Ascending aorta (tissue), 2 donors: ENCODE results near the gene SLC15A1. TPM values are rescaled to one million over a fixed set of nuclear protein-coding genes. Genes with fewer than 3 reads are reported as not detected.

Source experiments
- DNase-seq, 2 donors: peaks; one replicate each; pipeline ENCODE4 v3.0.0-alpha.2; 2019; ENCODE audit warnings: low spot score in 2 of 2
- H3K27ac ChIP-seq, 2 donors: fragments of 200-600 bp; sonication (generic); one replicate each; pipeline ENCODE4 v1.5.1; 2016 to 2017; ENCODE audit warnings: mild to moderate bottlenecking in 1 of 2
- H3K27me3 ChIP-seq: fragments of 200-600 bp; sonication (generic); one replicate; pipeline ENCODE4 v1.5.1; 2017
- H3K36me3 ChIP-seq, 2 donors: fragments of 200-600 bp; sonication (generic); one replicate each; pipeline ENCODE4 v1.5.1; 2016
- H3K4me1 ChIP-seq, 2 donors: fragments of 200-600 bp; sonication (generic); one replicate each; pipeline ENCODE4 v1.5.1; 2016 to 2017; ENCODE audit warnings: mild to moderate bottlenecking in 1 of 2
- H3K4me3 ChIP-seq, 2 donors: fragments of 200-600 bp; sonication (generic); one replicate each; pipeline ENCODE4 v1.5.1; 2016 to 2017; ENCODE audit warnings: mild to moderate bottlenecking in 1 of 2
- H3K9me3 ChIP-seq, 2 donors: fragments of 200-600 bp; sonication (generic); one replicate each; pipeline ENCODE4 v1.5.1; 2016
- intact Hi-C: fragments of 100-400 bp; cut with DNase I; formaldehyde crosslinking; loops from one replicate; pipeline ENCODE4 v1.15.1; 2023
- total RNA-seq: library from RNA; depleted of rRNA; stranded (reverse); fragments of >200 nt; gene quantifications from one replicate; pipeline ENCODE4 v1.1.0, GENCODE V29; 2016
- TF ChIP-seq, protein P1 (sequence below), 3 experiments: fragments of 200-600 bp in 2 of 3; fragments of 450-650 bp in 1 of 3; sonication (generic) in 2 of 3; IDR thresholded peaks; one replicate each; pipeline ENCODE4 v1.5.1; 2016 to 2019; ENCODE audit warnings: antibody characterized with exemption in 3 of 3, mild to moderate bottlenecking in 1 of 3, moderate library complexity in 1 of 3

Gene SLC15A1
- total RNA-seq, 1 donor from 2014 or later, result not detected

DNA sequence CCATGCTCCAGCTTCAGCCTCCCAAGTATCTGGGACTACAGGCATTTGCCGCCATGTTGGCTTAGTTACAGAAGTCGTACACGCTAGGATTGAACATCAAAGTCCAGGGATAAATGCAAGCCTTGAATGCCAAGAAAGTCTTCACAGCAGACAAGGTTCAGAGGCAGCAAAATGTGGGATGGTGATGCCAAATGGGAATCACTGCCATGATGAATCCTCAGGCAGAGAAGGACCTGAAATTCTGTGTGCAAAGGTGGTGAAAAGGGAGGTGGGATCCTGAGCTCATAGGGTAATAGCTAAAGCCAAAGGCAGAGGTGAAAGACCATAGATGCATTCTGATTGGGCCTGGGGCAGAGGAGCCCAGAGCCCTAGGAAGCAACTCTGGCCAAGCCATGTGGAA lies 96.2 kb downstream of the SLC15A1 start:
- Histone ChIP-seq H3K27ac (no peak overlapping the region), H3K27me3 (no peaks in the 10 kb centered on the region), H3K9me3 (no peaks in the 10 kb centered on the region), H3K4me3 (no peak overlapping the region), H3K4me1 (no peaks in the 10 kb centered on the region), H3K36me3 (no peaks in the 10 kb centered on the region)
- no peak for DNase-seq
- intact Hi-C loops, result no loop called here
- TF ChIP-seq, protein P1, sequence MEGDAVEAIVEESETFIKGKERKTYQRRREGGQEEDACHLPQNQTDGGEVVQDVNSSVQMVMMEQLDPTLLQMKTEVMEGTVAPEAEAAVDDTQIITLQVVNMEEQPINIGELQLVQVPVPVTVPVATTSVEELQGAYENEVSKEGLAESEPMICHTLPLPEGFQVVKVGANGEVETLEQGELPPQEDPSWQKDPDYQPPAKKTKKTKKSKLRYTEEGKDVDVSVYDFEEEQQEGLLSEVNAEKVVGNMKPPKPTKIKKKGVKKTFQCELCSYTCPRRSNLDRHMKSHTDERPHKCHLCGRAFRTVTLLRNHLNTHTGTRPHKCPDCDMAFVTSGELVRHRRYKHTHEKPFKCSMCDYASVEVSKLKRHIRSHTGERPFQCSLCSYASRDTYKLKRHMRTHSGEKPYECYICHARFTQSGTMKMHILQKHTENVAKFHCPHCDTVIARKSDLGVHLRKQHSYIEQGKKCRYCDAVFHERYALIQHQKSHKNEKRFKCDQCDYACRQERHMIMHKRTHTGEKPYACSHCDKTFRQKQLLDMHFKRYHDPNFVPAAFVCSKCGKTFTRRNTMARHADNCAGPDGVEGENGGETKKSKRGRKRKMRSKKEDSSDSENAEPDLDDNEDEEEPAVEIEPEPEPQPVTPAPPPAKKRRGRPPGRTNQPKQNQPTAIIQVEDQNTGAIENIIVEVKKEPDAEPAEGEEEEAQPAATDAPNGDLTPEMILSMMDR (IDR thresholded peaks at IDR 0.05), result no peak

DNA sequence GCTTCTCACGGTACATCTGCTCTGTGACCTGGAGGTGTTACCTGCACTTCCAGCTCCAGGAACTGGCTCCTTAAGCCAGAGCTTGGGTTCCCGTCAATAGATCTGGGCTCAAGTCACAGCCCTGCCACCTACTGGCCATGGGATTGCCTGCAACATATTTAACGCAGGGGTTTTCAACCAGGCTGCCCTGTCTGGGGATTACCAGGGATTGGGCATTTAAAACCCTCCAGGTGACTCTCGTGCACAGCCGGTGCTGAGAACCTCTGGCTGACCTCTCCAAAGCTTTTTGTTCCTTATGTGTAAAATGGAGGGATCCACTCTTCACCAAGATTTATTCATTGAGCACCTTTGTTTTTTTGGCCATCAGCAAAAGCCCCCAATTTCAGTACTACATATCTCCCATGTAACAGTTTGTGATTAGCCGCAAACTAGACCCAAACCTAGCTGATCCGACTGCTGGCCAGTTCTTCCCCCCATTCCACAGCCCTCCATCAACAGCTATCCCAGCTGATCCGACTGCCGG lies 98.9 kb downstream of the SLC15A1 start:
- Histone ChIP-seq H3K4me1 (no peaks in the 10 kb centered on the region), H3K9me3 (no peaks in the 10 kb centered on the region), H3K27ac (no peak overlapping the region), H3K4me3 (no peak overlapping the region), H3K27me3 (no peaks in the 10 kb centered on the region), H3K36me3 (no peaks in the 10 kb centered on the region)
- intact Hi-C loops, result loop anchor here (1.0 kb wide), 1 partner anchor 208 kb away; no protein-coding TSS in a partner anchor
- TF ChIP-seq, protein P1 (IDR thresholded peaks at IDR 0.05), result peak; percentile 70 to 90 (median 84)
- DNase-seq, result peak in 1 of 2 donors; percentile 84

DNA sequence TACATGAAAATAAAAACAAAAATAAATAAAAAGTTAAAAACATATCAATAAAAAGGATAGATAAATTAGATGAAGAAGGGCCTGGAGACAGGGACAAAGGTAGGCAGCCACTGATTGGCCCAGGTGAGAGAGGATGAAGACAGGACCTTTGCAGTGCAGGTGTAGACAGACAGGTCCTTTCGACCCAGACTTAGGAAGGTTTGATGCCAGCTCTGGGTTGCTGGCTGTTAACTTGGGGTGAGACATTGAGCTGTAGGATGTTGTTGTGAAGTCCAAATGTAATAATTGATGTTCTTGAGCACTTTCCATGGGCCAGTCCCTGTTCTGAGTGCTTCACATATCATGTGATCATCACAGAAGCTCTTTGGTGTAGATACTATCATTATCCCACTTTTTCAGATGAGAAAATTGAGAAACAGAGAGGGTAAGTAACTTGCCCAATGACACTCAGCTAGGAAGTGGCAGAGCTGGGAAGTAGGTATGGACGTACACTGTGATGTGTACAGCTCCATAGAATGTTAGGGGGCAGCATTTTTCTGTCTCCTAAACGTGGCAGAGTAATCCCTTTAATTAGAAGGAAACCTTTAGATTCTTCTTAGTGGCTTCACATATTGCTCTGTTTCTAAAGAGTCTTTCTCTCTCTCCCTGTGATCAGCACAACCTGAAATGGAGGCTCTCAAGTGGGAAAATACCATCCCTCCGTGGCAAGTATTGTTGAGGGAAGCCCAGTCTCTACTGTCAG lies 99.6 kb downstream of the SLC15A1 start:
- intact Hi-C loops, result loop anchor here (1.0 kb wide), 1 partner anchor 208 kb away; no protein-coding TSS in a partner anchor
- H3K27ac ChIP-seq, result no peak overlapping the region
- no peak overlapping the region for H3K4me3 ChIP-seq
- no peaks in the 10 kb centered on the region for H3K27me3 ChIP-seq
- H3K9me3 ChIP-seq, result no peaks in the 10 kb centered on the region
- TF ChIP-seq, protein P1 (IDR thresholded peaks at IDR 0.05), result no peak
- H3K4me1 ChIP-seq, result no peaks in the 10 kb centered on the region
- DNase-seq, result no peak
- H3K36me3 ChIP-seq, result no peaks in the 10 kb centered on the region

DNA sequence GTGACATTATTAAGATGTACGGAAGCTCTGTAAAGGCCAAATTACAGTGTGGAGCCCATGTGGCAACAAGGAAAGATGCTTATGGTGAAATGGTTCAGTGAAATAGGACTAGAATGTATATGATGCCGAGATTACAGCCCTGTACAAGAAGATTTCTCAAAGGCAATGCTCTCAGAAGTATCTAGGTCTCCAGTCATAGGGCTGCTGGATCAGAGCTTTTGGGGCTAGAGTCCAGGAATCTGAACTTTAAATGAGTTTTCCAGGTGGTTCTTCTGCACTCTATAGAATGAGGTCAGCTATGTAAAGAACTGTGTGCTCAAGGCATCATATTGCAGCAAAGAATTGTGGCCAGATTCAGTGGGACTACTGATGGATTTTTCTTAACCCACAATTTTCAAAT lies 100.2 kb downstream of the SLC15A1 start:
- no peaks in the 10 kb centered on the region for H3K27me3 ChIP-seq
- no peak for DNase-seq
- intact Hi-C loops, result no loop called here
- TF ChIP-seq, protein P1 (IDR thresholded peaks at IDR 0.05), result no peak
- no peaks in the 10 kb centered on the region for H3K4me1 ChIP-seq
- H3K9me3 ChIP-seq, result no peaks in the 10 kb centered on the region
- H3K4me3 ChIP-seq, result no peak overlapping the region
- H3K27ac ChIP-seq, result no peak overlapping the region
- no peaks in the 10 kb centered on the region for H3K36me3 ChIP-seq

DNA sequence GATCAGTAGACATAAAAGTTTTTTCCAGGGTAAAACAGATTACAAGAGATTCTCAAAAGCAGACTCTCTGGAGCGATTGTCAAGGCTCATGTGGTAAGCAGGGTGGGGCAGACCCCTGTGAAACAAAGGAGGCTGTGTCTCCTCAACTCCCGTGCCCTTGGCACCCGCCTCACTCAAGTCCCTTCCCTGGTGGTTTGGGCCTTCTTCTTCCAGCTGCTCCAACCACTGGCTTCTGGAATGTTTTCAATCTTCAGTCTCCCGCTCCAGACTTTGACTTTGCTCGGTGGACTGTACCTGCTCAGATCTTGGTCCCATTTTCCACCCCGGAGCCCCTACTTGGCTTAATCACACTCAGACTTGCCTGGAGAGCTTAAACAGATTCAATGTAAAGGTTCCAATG lies 100.7 kb downstream of the SLC15A1 start:
- peak in 1 of 2 donors; percentile 25 for DNase-seq
- no peaks in the 10 kb centered on the region for H3K4me1 ChIP-seq
- H3K27ac ChIP-seq, result no peak overlapping the region
- H3K9me3 ChIP-seq, result no peaks in the 10 kb centered on the region
- no peak overlapping the region for H3K4me3 ChIP-seq
- no peaks in the 10 kb centered on the region for H3K36me3 ChIP-seq
- no peaks in the 10 kb centered on the region for H3K27me3 ChIP-seq
- intact Hi-C loops, result no loop called here
- TF ChIP-seq, protein P1 (IDR thresholded peaks at IDR 0.05), result no peak
